Gastroesophageal sphincter (tissue), 4 donors: Measurements from ENCODE around the gene DBF4B. TPM values are rescaled to one million over a fixed set of nuclear protein-coding genes. Genes with fewer than 3 reads are reported as not detected.

Experiments used
- ATAC-seq: fragments of 150-250 bp; one replicate; pipeline ENCODE4 v1.9.1; 2016; ENCODE audit warnings: mild to moderate bottlenecking, moderate library complexity
- H3K27ac ChIP-seq, 4 donors: fragments of 200-600 bp; sonication (generic) in 3 of 4; 1 replicate in 3 of 4; 2 replicates in 1 of 4; pipeline ENCODE4 v1.5.1; 2016 to 2019
- H3K27me3 ChIP-seq: fragments of 200-600 bp; sonication (generic); one replicate; pipeline ENCODE4 v1.5.1; 2019
- H3K36me3 ChIP-seq, 2 donors: fragments of 200-600 bp; sonication (generic); one replicate each; pipeline ENCODE4 v1.5.1; 2019; ENCODE audit warnings: control low read depth in 1 of 2
- H3K4me1 ChIP-seq, 3 donors: fragments of 200-600 bp; sonication (generic); 1 replicate in 2 of 3; 2 replicates in 1 of 3; pipeline ENCODE4 v1.5.1; 2016 to 2019; ENCODE audit warnings: control low read depth in 2 of 3
- H3K4me3 ChIP-seq, 2 donors: fragments of 200-600 bp; sonication (generic); one replicate each; pipeline ENCODE4 v1.5.1; 2019; ENCODE audit warnings: mild to moderate bottlenecking in 1 of 2, moderate library complexity in 1 of 2
- H3K9me3 ChIP-seq, 3 donors: fragments of 200-600 bp; sonication (generic); one replicate each; pipeline ENCODE4 v1.5.1; 2017 to 2019; ENCODE audit warnings: control low read depth in 2 of 3
- CTCF ChIP-seq, 4 experiments: fragments of 200-600 bp in 2 of 4; fragments of 450-650 bp in 2 of 4; sonication (generic) in 1 of 4; IDR thresholded peaks; one replicate each; pipeline ENCODE4 v1.5.1; 2017 to 2019; ENCODE audit warnings: antibody characterized with exemption in 4 of 4, mild to moderate bottlenecking in 2 of 4, moderate library complexity in 2 of 4
- EP300 ChIP-seq: sonication (generic); formaldehyde crosslinking; IDR thresholded peaks from one replicate; pipeline ENCODE4 v1.6.1; 2017; ENCODE audit warnings: antibody characterized with exemption, mild to moderate bottlenecking
- POLR2A ChIP-seq, 2 donors: fragments of 450-650 bp; IDR thresholded peaks; one replicate each; pipeline ENCODE4 v1.6.1; 2017; ENCODE audit warnings: antibody characterized with exemption in 2 of 2, mild to moderate bottlenecking in 2 of 2, moderate library complexity in 1 of 2
- POLR2AphosphoS5 ChIP-seq: sonication (generic); formaldehyde crosslinking; IDR thresholded peaks from one replicate; pipeline ENCODE4 v1.6.1; 2017; ENCODE audit warnings: antibody characterized with exemption
- WGBS, 2 donors: methylation state at CpG; one replicate each; pipeline ENCODE4 v1.1.5; 2018; ENCODE audit warnings: low coverage in 1 of 2; 5-methylcytosine and 5-hydroxymethylcytosine counted together
- total RNA-seq, 4 donors: library from RNA; depleted of rRNA; stranded (reverse); fragments of >200 nt; gene quantifications; one replicate each; pipeline ENCODE4 v1.1.0, GENCODE V29; 2016

The DBF4B gene
- total RNA-seq, 4 donors from 2014 or later = 0.96 to 7.2 (median 3.9) TPM

GRCh38 chr17:44769647-44770084 lies 61.2 kb downstream of the DBF4B start:
- WGBS, 2 donors = no CpG with 5 or more reads among the region's 15 CpGs
- no peak for ATAC-seq

GRCh38 chr17:44770166-44770925 lies 61.9 kb downstream of the DBF4B start:
- TF ChIP-seq EP300 = no peak
- TF ChIP-seq POLR2AphosphoS5 = no peak
- no peak for TF ChIP-seq CTCF (IDR thresholded peaks at IDR 0.05)
- no peak for TF ChIP-seq POLR2A (IDR thresholded peaks at IDR 0.05)
- ATAC-seq = no peak
- 75 to 84% methylated on average over 2 of the region's 11 CpGs for WGBS, 2 donors

More at GRCh38 chr17:44769647-44770084, 61.2 kb downstream of the DBF4B start:
- Histone ChIP-seq H3K4me3 (no peak overlapping the region), H3K27me3 (peaks cover 51% of the 10 kb centered on the region), H3K4me1 (peaks cover 0 to 3% (median 0%) of the 10 kb centered on the region in 3 donors), H3K36me3 (no peaks in the 10 kb centered on the region), H3K9me3 (no peaks in the 10 kb centered on the region), H3K27ac (no peak overlapping the region)
- no peak for TF ChIP-seq CTCF (IDR thresholded peaks at IDR 0.05)
- TF ChIP-seq EP300 = no peak
- TF ChIP-seq POLR2AphosphoS5 = no peak
- no peak for TF ChIP-seq POLR2A (IDR thresholded peaks at IDR 0.05)

GRCh38 chr17:44772308-44773045 lies 64.0 kb downstream of the DBF4B start:
- no peak overlapping the region for H3K4me3 ChIP-seq
- no peak overlapping the region for H3K27ac ChIP-seq
- peaks cover 48% of the 10 kb centered on the region for H3K27me3 ChIP-seq
- TF ChIP-seq EP300 (no peak), POLR2A (IDR thresholded peaks at IDR 0.05) (no peak), POLR2AphosphoS5 (no peak), CTCF (IDR thresholded peaks at IDR 0.05) (no peak)
- H3K36me3 ChIP-seq = no peaks in the 10 kb centered on the region
- 0 to 20% methylated on average over 1 of the region's 21 CpGs for WGBS, 2 donors
- no peak for ATAC-seq
- H3K4me1 ChIP-seq = peaks cover 0 to 24% (median 7%) of the 10 kb centered on the region in 3 donors
- H3K9me3 ChIP-seq = no peaks in the 10 kb centered on the region

More at GRCh38 chr17:44770166-44770925, 61.9 kb downstream of the DBF4B start:
- Histone ChIP-seq H3K9me3 (no peaks in the 10 kb centered on the region), H3K27ac (no peak overlapping the region), H3K4me3 (no peak overlapping the region), H3K36me3 (no peaks in the 10 kb centered on the region), H3K4me1 (peaks cover 0 to 10% (median 5%) of the 10 kb centered on the region in 3 donors), H3K27me3 (peaks cover 48% of the 10 kb centered on the region)

- H3K36me3 ChIP-seq = no peaks in the 10 kb centered on the region
- peaks cover 48% of the 10 kb centered on the region for H3K27me3 ChIP-seq
- TF ChIP-seq CTCF (IDR thresholded peaks at IDR 0.05) = no peak
- TF ChIP-seq POLR2A (IDR thresholded peaks at IDR 0.05) = no peak
- no peak for TF ChIP-seq EP300
- no peak for TF ChIP-seq POLR2AphosphoS5
- no peaks in the 10 kb centered on the region for H3K9me3 ChIP-seq
- H3K27ac ChIP-seq = no peak overlapping the region
- H3K4me1 ChIP-seq = peaks cover 0 to 24% (median 7%) of the 10 kb centered on the region in 3 donors
- no peak for ATAC-seq
- no peak overlapping the region for H3K4me3 ChIP-seq
- WGBS, 2 donors = 60% methylated on average over 2 of the region's 6 CpGs; no CpG with 5 or more reads in 1 of the 2 donors
Observed at GRCh38 chr17:44773140-44773539, 64.7 kb downstream of the DBF4B start.
